ENCODE data around the gene DPEP2NB. TPM values are rescaled to one million over a fixed set of nuclear protein-coding genes. Genes with fewer than 3 reads are reported as not detected.

Gene DPEP2NB
- total and polyA plus RNA-seq, 4 donors, result not detected

- peak; percentile 99 for ATAC-seq (ENCODE audit: insufficient read depth, low FRiP score)
- peak; percentile 93 to 97 (median 94) for DNase-seq
- peak within 1 kb of the TSS; percentile 98 for H3K4me3 ChIP-seq
- peaks cover 0 to 16% (median 7%) of the 10 kb centered on the region in 4 donors for H3K36me3 ChIP-seq (ENCODE audit: control insufficient read depth in 4 of 4, insufficient read depth in 4 of 4, low read length in 4 of 4)
- peak within 1 kb of the TSS; percentile 80 to 87 for H3K9ac ChIP-seq (ENCODE audit: insufficient read depth in 1 of 2, low read length in 2 of 2)
- no peaks in the 10 kb centered on the region for H3K27me3 ChIP-seq (ENCODE audit: control insufficient read depth in 3 of 3, insufficient read depth in 3 of 3, low read length in 2 of 3)
- WGBS, 2 donors, result 0% methylated on average over 70 to 84 of the region's 84 CpGs
- H3K27ac ChIP-seq (ENCODE audit: low read depth in 1 of 2, low read length in 1 of 2), result peak within 1 kb of the TSS; percentile 73 to 74
- TF ChIP-seq CTCF (IDR thresholded peaks at IDR 0.05; ENCODE audit: control extremely low read depth, extremely low read depth), result peak; percentile 1
- H3K4me1 ChIP-seq (ENCODE audit: control insufficient read depth in 5 of 5, insufficient read depth in 5 of 5, low read length in 5 of 5), result peaks cover 7 to 16% (median 9%) of the 10 kb centered on the region in 5 donors
- no peaks in the 10 kb centered on the region for H3K9me3 ChIP-seq (ENCODE audit: control insufficient read depth in 4 of 4, insufficient read depth in 3 of 4, low read length in 3 of 4)
Observed at GRCh38 chr16:68022728-68023537, 7.2 kb upstream of the DPEP2NB start, which contains the start of the genes DDX28 and DUS2. TSS of gene DDX28 (minus strand) at chr16:68023232. CDS start at chr16:68023202, 30 bp downstream. TSS of gene DUS2 (plus strand) at chr16:68023284. CDS start at chr16:68038024, 14,740 bp downstream.

GRCh38 chr16:68022278-68022727, 6.6 kb upstream of the DPEP2NB start:
- 9 to 12% methylated on average over 19 of the region's 19 CpGs for WGBS, 2 donors
- H3K27ac ChIP-seq (ENCODE audit: low read depth in 1 of 2, low read length in 1 of 2), result peak overlapping the region; percentile 73 to 74
- no peaks in the 10 kb centered on the region for H3K9me3 ChIP-seq (ENCODE audit: control insufficient read depth in 4 of 4, insufficient read depth in 3 of 4, low read length in 3 of 4)
- H3K36me3 ChIP-seq (ENCODE audit: control insufficient read depth in 4 of 4, insufficient read depth in 4 of 4, low read length in 4 of 4), result peaks cover 0 to 14% (median 5%) of the 10 kb centered on the region in 4 donors
- H3K9ac ChIP-seq (ENCODE audit: insufficient read depth in 1 of 2, low read length in 2 of 2), result peak overlapping the region; percentile 38 to 87
- peak overlapping the region; percentile 98 for H3K4me3 ChIP-seq
- DNase-seq (no peak), ATAC-seq (ENCODE audit: insufficient read depth, low FRiP score) (peak; percentile 3)
- no peak for TF ChIP-seq CTCF (IDR thresholded peaks at IDR 0.05; ENCODE audit: control extremely low read depth, extremely low read depth)
- H3K4me1 ChIP-seq (ENCODE audit: control insufficient read depth in 5 of 5, insufficient read depth in 5 of 5, low read length in 5 of 5), result peaks cover 7 to 16% (median 9%) of the 10 kb centered on the region in 5 donors
- H3K27me3 ChIP-seq (ENCODE audit: control insufficient read depth in 3 of 3, insufficient read depth in 3 of 3, low read length in 2 of 3), result no peaks in the 10 kb centered on the region

GRCh38 chr16:68021490-68021889, 5.8 kb upstream of the DPEP2NB start:
- no peak overlapping the region for H3K27ac ChIP-seq (ENCODE audit: low read depth in 1 of 2, low read length in 1 of 2)
- ATAC-seq (ENCODE audit: insufficient read depth, low FRiP score), result no peak
- no peak for DNase-seq
- peaks cover 7 to 16% (median 9%) of the 10 kb centered on the region in 5 donors for H3K4me1 ChIP-seq (ENCODE audit: control insufficient read depth in 5 of 5, insufficient read depth in 5 of 5, low read length in 5 of 5)
- WGBS, 2 donors, result 92 to 97% methylated on average over 10 of the region's 10 CpGs
- H3K9me3 ChIP-seq (ENCODE audit: control insufficient read depth in 4 of 4, insufficient read depth in 3 of 4, low read length in 3 of 4), result no peaks in the 10 kb centered on the region
- no peaks in the 10 kb centered on the region for H3K27me3 ChIP-seq (ENCODE audit: control insufficient read depth in 3 of 3, insufficient read depth in 3 of 3, low read length in 2 of 3)
- TF ChIP-seq CTCF (IDR thresholded peaks at IDR 0.05; ENCODE audit: control extremely low read depth, extremely low read depth), result no peak
- peaks cover 0 to 11% (median 3%) of the 10 kb centered on the region in 4 donors for H3K36me3 ChIP-seq (ENCODE audit: control insufficient read depth in 4 of 4, insufficient read depth in 4 of 4, low read length in 4 of 4)
- H3K9ac ChIP-seq (ENCODE audit: insufficient read depth in 1 of 2, low read length in 2 of 2), result no peak overlapping the region
- H3K4me3 ChIP-seq, result no peak overlapping the region

Data from lung (tissue), 12 donors.